Stimulated activated CD4-positive, alpha-beta T cell treated with anti-CD3 and anti-CD28 coated beads, Interleukin-4, amount 100 ng/mL, for 4 hours (primary cell): ENCODE measurements around the gene EIF2B1.
"Not testable (repeated sequence)": the region's sequence is repeated elsewhere in the genome, so short reads cannot be mapped to it uniquely, and the experiment has no call there.

Experiments used
- DNase-seq, 2 experiments: peaks; one replicate each; pipeline ENCODE4 v3.0.0-alpha.2; 2020

EIF2B1 gene

DNA sequence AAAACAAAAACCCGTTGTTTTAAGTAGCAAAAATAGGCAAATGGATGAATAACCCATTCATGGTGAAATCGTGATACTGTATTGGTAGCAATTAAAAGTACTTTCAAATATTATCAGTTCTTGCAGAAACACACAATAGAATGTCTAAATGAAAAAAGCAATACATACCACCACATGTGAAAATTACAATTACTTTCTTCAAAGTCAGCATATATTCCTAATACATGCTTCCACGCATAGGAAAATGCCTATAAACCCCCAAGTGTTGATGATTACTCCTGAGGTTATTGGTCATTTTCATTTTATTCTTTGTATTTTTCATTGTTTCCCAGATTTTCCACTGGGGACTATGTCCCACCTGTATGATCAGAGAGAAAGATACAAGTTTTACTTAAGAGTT, 16.3 kb downstream of the EIF2B1 start:
- no peak for DNase-seq

DNA sequence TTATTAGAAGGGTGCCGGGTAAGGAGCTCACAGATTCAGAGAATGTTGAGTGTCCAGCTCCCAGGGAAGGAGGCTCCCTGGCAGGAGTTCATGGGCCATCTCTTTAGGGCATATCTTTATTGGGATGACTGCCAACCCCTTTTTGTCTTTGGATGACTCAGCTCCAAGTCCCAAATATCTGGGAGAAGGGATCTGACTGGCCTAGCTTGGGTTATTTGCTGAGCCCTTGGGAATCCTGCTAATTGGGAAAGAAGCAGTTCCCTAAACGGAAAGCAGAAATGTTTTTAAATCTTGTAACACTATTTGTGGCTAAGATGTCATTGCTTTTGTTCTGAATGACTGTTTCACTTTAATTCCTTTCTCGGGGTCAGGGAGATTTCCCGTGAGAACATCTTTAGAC, 19.0 kb downstream of the EIF2B1 start:
- DNase-seq: no peak

DNA sequence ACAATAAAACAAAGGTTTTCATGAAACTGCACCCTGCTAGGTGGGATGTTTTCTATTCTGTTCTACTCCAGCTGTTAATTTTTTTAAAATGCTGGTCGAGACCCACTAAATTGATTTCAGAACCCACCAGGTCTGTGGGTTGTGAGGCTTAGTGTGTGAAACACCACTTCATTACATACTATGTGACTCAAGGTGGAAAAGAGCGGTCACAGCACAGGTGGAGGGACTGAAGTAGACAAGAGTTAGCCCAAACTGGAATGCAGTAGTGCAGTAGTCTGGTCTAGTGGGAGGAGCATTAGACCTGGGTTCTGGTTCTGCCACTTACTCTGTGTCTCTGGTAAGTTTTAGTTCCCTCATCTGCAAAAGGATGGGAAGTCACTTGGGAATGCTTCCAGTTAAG, 19.4 kb downstream of the EIF2B1 start:
- DNase-seq: no peak

DNA sequence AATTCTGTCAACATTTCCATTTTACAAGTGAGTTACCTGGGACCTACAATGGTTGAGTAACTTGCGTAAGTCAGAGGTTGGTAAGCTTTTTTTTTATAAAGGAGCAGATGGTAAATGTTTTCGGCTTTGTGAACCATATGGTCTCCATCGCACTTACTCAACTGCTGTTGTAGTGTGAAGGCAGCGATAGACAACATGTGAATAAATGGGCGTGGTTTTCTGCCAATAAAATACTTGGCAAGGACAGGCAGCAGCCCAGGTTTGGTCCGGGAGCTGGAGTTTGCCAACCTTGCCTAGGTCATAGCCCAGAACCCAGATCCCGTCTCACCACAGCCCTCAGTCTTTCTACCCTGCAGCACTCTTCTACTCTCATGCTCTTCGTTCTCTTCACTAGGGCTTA, 25.3 kb downstream of the EIF2B1 start:
- no peak for DNase-seq

DNA sequence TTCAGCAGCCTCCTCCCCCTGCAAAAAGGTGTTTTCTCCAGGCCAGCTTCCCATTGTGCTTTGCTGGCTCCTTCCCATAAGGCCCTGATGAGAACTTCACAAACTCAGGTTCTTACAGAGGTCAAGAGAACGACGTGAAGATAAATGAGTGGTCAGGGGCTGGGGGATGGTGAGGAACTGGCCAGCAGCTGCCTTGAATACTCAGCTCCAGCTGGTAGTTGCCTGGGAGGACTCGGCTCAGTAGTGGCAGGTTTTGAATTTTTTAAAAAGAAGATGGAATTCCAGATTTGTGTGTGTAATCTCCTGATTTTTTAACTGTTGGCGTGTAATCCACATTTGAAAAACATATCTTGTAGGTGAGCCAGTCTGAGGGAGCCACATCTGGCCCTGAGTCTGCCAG, 25.7 kb downstream of the EIF2B1 start:
- DNase-seq: no peak

DNA sequence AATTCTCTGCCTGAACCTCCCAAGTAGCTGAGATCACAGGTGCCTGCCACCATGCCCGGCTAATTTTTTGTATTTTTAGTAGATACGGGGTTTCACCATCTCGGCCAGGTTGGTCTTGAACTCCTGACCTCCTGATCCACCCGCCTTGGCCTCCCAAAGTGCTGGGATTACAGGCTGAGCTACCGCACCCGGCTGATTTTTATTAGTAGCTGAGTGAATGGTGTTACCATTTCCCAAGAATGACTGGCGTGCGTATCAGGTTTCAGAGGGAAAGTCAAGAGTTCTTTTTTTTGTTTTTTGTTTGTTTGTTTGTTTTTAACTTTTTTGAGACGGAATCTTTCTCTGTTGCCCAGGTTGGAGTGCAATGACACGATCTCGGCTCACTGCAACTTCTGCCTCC, 30.0 kb downstream of the EIF2B1 start:
- DNase-seq: not testable (repeated sequence)

DNA sequence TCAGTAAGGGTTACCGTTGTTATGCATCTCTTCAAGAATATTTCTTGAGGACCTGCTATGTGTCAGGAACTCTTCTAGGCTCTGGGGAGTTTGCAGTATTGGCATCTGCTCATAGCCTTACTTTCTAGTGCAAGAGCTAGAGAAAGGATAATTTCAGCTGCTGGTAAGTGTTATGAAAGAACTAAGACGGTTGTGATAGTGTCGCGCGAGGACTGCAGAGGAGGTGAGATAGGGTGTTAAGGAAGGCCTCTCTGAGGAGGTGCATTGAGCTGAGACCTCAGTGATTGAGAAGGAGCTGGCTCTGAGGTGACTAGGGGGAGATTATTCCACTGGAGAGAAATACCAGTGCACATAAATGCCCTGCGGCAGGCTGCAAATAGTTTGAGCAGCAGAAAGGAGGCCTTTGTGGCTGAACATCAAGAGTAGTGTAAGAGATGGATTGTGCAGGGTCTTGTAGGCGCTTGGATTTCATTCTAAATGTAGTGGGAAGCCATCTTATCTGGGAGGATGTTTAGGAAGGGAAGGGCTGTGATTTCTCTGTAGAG, 30.8 kb downstream of the EIF2B1 start:
- DNase-seq: peak in 1 of 2 experiments; percentile 8

DNA sequence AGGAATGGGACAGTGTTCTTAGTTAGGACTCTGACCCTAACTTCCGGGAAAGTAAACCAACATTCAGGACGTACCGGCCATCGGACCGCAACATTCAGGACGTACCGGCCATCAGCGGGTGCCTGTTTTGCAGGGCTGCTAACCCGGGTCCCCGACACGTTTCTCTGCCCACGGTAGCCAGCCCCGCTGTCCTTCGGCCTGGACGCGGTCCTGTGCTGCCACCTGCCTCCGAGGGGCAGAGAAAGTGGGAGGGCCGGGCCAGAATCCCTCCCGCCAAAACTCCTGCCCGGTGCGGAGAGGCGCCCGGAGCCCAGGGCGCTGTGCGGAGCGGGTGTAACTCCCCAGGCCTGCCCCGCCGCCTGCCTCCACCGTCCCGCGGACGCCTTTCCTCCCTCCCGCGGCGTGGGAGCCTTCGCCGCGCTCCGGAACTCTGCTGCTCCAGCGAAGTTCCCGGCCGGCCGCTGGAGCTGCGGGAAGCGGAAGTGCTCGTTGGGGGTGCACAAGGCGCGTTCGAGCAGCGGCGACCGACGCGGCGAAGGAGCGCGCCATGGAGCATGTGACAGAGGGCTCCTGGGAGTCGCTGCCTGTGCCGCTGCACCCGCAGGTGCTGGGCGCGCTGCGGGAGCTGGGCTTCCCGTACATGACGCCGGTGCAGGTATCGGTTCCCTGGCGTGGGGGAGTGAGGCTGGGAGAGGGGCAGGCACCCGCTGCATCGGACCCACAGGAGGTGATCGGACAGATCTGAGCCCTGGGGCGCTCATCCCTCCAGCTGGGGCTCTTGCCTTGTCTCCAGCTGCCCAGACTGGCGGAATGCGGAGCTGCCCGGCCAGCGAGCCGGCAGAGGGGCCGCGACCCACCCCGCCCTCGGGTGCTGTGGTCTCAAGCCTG, 31.6 kb downstream of the EIF2B1 start, which contains the start of gene DDX55:
DDX55 (plus strand) TSS at position 498 of the 888 bp plus-strand sequence; CDS start at position 548, 50 bp downstream.
- DNase-seq: peak; percentile 78 to 83

DNA sequence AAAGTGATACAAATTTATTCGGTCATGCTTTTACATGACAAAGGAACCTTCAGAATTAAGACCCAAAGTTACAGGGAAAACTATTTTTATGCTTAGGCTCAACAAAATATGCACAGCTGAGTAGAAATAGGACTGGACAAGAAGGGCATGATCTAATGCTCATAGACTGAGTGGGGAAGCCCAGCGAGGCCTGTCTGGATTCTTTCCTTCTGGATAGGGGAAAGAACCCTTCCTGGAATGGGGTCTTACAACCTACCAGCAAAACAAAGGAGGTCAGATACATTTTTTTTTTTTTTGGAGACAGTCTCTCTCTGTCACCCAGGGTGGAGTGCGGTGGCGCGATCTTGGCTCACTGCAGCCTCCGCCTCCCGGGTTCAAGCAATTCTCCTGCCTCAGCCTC, 33.8 kb downstream of the EIF2B1 start:
- no peak for DNase-seq

DNA sequence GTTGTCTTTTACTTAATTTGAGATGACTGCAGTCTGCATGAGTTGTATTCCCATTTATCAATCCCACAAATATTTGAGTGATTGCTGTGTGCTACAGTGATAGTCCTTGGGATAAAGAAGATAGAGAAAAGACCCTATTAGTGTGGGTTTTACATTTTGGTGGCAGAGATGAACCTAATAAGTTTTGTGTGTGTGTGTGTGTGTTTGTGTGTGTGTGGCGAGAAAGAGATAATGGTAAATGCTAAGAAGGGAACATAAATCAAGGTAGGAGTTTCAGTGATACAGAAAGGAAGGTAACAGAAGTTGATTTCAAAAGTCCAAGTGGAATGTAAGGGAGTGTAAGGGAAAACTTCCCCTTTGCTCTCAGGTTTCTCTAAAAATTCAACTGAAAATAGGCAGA, 34.2 kb downstream of the EIF2B1 start:
- DNase-seq: no peak

DNA sequence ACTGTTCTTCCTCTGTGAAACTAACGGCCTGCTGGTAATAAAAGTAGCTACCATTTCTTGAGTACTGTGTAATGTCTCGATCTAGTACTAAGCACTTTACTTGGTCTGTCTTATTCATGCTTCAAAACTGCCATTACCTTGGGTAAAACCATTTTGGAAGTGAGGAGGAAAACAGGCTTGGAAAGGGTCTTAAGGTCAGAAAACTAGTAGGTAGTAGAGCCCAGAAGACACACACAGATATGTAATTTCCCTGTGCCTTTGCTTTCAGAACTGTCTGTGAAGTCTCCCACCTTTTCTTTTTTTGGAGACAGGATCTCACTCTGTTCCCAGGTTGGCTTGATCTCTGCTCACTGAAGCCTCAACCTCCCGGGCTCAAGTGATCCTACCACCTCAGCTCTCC, 35.0 kb downstream of the EIF2B1 start:
- no peak for DNase-seq

DNA sequence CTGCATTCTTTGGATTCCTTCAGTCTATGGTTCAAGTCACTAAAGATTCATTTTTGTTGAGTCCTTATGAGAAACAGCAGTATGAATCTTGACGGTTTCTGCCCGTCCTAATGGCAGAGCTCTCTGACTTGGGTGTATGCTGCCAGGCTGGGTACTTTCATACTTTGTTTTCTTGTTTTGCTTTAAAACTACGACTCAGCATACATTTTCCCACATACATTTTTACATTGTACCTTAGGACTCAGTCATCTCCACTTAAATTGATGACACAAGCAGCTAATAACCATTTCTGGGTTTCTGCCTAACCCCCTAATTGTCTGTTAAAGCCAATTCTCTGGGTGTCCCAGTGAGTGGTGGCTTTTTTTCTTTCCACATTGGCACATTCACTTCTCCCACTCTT, 36.4 kb downstream of the EIF2B1 start:
- DNase-seq: no peak

DNA sequence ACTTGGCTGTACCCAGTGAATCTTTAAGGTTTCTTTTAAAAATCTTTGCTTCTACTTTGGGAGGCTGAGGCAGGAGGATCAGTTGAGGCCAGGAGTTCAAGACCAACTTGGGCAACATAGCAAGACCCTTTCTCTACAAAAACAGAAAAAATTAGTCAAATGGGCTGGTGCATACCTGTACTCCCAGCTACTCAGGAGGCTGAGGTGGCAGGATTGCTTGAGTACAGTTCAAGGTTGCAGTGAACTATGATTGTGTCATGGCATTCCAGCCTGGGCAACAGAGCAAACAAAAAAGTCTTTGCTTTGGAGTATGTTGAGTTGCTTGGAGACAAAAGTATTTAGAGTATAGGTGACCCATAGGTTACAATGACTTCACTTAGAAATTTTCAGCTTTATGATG, 37.8 kb downstream of the EIF2B1 start:
- DNase-seq: no peak

DNA sequence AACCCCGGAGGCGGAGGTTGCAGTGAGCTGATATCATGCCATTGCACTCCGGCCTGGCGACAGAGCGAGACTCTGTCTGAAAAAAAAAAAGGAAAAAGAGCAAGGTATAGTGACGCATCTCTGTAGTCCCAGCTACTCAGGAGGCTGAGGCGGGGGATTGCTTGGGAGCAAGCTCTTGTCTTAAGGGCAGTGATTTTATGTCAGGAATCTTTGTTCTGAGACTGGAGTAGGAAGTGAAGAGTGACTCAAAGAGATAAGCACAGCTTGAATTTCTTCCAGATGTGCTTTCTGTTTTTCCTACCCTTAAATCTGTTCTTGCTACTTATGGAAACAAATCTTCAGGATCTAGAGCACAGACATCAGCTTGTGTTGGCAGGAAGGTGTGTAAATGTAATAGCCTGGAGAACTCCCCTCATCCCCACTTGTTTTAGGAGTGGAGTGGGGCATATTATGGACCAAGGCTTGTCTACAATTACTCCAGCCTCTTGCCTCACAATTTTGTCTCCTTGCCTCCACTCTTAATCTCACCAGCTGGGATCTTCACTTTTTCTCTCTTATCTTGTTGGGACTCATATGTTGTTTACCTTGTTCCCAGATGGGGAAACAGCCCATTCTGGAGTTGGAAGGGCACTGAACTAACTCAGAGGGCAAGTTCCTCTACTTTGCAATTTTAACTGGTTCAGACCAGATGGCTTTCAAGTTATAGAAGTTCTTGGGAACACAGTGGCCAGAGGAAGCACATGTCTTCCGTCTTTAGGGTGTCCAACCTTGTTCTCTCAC, 41.6 kb downstream of the EIF2B1 start:
- no peak for DNase-seq

DNA sequence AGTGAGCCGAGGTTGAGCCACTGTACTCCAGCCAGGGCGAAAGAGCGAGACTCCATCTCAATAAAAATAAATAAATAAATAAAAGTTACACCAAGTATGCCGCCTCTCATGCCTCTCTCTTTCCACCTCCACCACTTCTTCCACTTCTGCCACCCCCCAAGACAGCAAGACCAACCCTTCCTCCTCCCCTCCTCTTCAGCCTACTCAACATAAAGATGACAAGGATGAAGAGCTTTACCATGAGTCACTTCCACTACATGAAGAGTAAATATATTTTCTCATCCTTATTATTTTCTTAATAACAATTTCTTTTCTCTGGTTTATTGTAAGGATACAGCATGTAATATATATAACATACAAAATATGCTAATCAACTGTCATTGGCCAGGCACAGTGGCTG, 52.7 kb downstream of the EIF2B1 start:
- DNase-seq: no peak

DNA sequence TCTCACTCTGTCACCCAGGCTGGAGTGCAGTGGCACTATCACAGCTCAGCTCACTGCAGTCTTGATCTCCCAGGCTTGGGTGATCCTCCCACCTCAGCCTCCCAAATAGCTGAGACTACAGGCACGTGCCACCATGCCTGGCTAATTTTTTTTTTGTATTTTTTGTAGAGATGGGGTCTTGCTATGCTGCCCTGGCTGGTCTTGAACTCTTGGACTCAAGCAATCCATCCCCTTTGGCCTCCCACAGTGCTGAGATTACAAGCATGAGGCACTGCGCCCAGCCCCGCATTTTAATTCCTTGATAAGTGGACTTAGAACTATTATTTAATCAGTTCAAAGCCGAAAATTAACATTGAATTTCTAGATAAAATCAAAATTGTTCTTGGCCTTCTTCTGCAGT, 54.7 kb downstream of the EIF2B1 start:
- not testable (repeated sequence) for DNase-seq

DNA sequence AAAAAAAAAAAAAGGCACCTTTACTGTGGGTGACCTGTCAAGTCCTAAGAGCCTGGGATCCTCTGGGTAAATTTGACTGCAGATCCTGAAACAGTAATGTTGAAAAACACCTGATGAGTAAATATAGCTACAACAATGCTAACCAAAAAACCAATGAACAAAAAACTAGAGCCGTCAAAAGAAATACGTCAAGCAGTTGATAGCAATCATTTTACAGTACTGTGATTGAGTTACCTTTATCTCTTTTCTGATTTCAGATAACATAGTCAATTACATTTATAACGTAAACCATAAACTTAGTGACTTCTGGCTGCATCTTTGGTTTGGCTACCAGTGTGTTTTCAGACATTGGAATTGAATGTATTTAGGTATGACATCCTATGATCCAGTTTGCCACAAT, 55.2 kb downstream of the EIF2B1 start:
- DNase-seq: no peak

DNA sequence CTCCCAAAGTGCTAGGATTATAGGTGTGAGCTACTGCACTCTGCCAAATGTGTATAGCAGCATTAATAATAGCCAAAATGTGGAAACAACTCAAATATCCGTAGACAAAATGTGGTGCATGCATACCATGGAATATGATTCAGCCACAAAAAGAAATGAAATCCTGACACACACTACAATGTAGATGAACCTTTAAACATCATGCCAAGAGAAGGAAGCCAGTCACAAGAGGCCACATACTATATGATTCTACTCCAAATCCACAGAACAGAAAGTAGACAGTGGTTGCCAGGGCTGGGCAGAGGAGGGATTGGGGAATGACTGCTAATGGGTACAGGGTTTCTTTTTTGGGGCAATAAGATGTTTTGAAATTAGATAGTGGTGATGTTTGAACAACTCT, 56.9 kb downstream of the EIF2B1 start:
- DNase-seq: no peak

DNA sequence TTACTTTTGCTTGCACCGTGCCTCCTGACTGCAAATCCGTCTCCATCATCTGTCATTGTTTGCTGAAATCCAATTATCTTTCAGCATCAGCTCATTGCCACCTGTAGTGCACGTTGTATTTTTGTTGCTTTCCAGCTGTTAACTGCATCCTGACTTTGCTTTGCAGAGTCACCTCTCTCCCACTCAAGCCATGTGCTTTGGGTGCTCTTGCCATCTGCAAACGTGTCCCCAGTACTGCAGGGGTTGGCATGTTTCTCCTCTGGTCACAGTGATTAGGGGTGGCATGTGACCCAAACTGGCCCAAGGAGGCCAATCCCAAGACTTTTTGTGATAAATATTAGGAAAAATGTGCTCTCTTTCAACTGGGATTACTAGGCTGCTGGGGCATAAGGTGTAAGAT, 59.6 kb downstream of the EIF2B1 start:
- DNase-seq: no peak

DNA sequence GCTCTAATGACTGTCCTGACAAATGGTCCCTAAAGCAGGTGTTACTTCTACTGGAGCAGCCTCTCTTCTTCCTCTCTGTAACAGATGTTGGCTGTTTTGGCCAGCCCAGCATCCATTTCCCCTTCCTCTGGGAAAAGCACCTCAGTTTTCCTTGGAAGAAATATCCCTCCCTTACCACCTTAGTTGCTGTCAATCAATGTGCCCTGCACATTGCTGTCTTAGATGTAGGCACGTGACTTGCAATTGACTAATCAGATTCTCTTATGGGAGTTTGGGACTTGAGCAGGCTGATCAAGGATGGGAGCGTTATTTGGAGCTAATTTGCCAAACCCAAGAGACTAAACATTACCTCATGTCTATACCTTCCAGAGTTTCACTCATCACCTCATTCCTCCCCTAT, 61.1 kb downstream of the EIF2B1 start:
- no peak for DNase-seq

DNA sequence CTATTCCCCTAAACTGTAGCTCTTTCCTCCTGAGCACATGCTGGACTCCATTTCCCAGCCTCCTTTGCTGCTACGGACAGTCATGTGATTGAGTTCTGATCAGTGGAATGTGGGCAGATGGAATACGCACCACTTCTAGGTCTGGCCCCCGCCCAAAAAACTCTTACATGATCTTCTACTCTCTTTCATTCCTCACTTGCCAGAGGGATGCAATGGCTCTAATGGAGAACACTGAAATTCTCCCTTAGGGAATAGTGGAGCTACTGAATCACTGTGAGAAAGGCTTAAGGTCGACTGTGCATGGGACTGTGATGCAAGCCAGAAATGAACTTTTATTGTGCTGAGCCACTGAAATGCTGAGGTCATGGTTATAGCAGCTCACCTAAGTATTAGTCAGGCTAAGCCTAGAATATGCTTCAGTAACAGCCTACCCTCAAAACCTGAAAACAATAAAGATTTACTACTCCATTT, 62.1 kb downstream of the EIF2B1 start:
- DNase-seq: no peak
